ENCODE results near the gene SIT1.
"Not testable (repeated sequence)": the region's sequence is repeated elsewhere in the genome, so short reads cannot be mapped to it uniquely, and the experiment has no call there.

Gene SIT1

GRCh38 chr9:35645736-35646135 lies 5.0 kb downstream of the SIT1 start:
- not testable (repeated sequence) for H3K9me3 Mint-ChIP-seq; ATAC-seq (ENCODE audit: low read depth); H3K27me3 Mint-ChIP-seq; DNase-seq (ENCODE audit: low spot score in 2 of 2); H3K36me3 Mint-ChIP-seq
- Mint-ChIP-seq H3K27ac (peak overlapping the region; percentile 95), H3K4me1 (peaks cover 42% of the 10 kb centered on the region), H3K4me3 (peak overlapping the region; percentile 91)

- DNase-seq (ENCODE audit: low spot score in 2 of 2) (no peak), ATAC-seq (ENCODE audit: low read depth) (no peak)
- Mint-ChIP-seq H3K4me3 (no peak overlapping the region), H3K4me1 (peaks cover 41% of the 10 kb centered on the region), H3K9me3 (no peaks in the 10 kb centered on the region), H3K27ac (no peak overlapping the region), H3K36me3 (peaks cover 8% of the 10 kb centered on the region), H3K27me3 (no peaks in the 10 kb centered on the region)
These were observed 7.7 kb downstream of the SIT1 start for GRCh38 chr9:35643046-35643445.

GRCh38 chr9:35641478-35641877 lies 9.3 kb downstream of the SIT1 start:
- H3K27ac Mint-ChIP-seq = peak overlapping the region; percentile 55
- DNase-seq (ENCODE audit: low spot score in 2 of 2); H3K9me3 Mint-ChIP-seq; H3K27me3 Mint-ChIP-seq; H3K36me3 Mint-ChIP-seq; ATAC-seq (ENCODE audit: low read depth): not testable (repeated sequence)
- H3K4me3 Mint-ChIP-seq = peak overlapping the region; percentile 24
- peaks cover 49% of the 10 kb centered on the region for H3K4me1 Mint-ChIP-seq

- not testable (repeated sequence) for H3K27ac Mint-ChIP-seq; H3K27me3 Mint-ChIP-seq; H3K4me3 Mint-ChIP-seq; DNase-seq (ENCODE audit: low spot score in 2 of 2); H3K9me3 Mint-ChIP-seq; ATAC-seq (ENCODE audit: low read depth); H3K36me3 Mint-ChIP-seq
- peaks cover 55% of the 10 kb centered on the region for H3K4me1 Mint-ChIP-seq
These were observed 10.3 kb downstream of the SIT1 start for GRCh38 chr9:35640431-35640830.

GRCh38 chr9:35639631-35640030 lies 11.1 kb downstream of the SIT1 start:
- H3K4me1 Mint-ChIP-seq = peaks cover 57% of the 10 kb centered on the region
- H3K4me3 Mint-ChIP-seq = peak overlapping the region; percentile 14
- peaks cover 8% of the 10 kb centered on the region for H3K36me3 Mint-ChIP-seq
- ATAC-seq (ENCODE audit: low read depth) (no peak), DNase-seq (ENCODE audit: low spot score in 2 of 2) (no peak)
- H3K9me3 Mint-ChIP-seq = no peaks in the 10 kb centered on the region
- no peak overlapping the region for H3K27ac Mint-ChIP-seq
- no peaks in the 10 kb centered on the region for H3K27me3 Mint-ChIP-seq

GRCh38 chr9:35639225-35639624 lies 11.5 kb downstream of the SIT1 start:
- not testable (repeated sequence) for H3K36me3 Mint-ChIP-seq; H3K9me3 Mint-ChIP-seq; ATAC-seq (ENCODE audit: low read depth); H3K27me3 Mint-ChIP-seq; DNase-seq (ENCODE audit: low spot score in 2 of 2); H3K27ac Mint-ChIP-seq
- Mint-ChIP-seq H3K4me1 (peaks cover 58% of the 10 kb centered on the region), H3K4me3 (peak overlapping the region; percentile 14)

- not testable (repeated sequence) for ATAC-seq (ENCODE audit: low read depth); H3K36me3 Mint-ChIP-seq; H3K27ac Mint-ChIP-seq; H3K4me3 Mint-ChIP-seq; H3K9me3 Mint-ChIP-seq; DNase-seq (ENCODE audit: low spot score in 2 of 2); H3K27me3 Mint-ChIP-seq
- peaks cover 60% of the 10 kb centered on the region for H3K4me1 Mint-ChIP-seq
These were observed 12.0 kb downstream of the SIT1 start for GRCh38 chr9:35638751-35639150.

- not testable (repeated sequence) for H3K36me3 Mint-ChIP-seq; DNase-seq (ENCODE audit: low spot score in 2 of 2); ATAC-seq (ENCODE audit: low read depth); H3K27me3 Mint-ChIP-seq; H3K9me3 Mint-ChIP-seq
- H3K4me1 Mint-ChIP-seq = peaks cover 60% of the 10 kb centered on the region
- H3K4me3 Mint-ChIP-seq = peak overlapping the region; percentile 45
- H3K27ac Mint-ChIP-seq = peak overlapping the region; percentile 89
These were observed 13.2 kb downstream of the SIT1 start for GRCh38 chr9:35637427-35637955.

- Mint-ChIP-seq H3K4me1 (peaks cover 60% of the 10 kb centered on the region), H3K27ac (peak overlapping the region; percentile 89), H3K4me3 (peak overlapping the region; percentile 15)
- not testable (repeated sequence) for DNase-seq (ENCODE audit: low spot score in 2 of 2); H3K27me3 Mint-ChIP-seq; ATAC-seq (ENCODE audit: low read depth); H3K36me3 Mint-ChIP-seq; H3K9me3 Mint-ChIP-seq
These were observed 13.9 kb downstream of the SIT1 start for GRCh38 chr9:35636877-35637246.

GRCh38 chr9:35636135-35636876 lies 14.4 kb downstream of the SIT1 start:
- Mint-ChIP-seq H3K36me3 (peaks cover 5% of the 10 kb centered on the region), H3K27ac (peak overlapping the region; percentile 89), H3K9me3 (no peaks in the 10 kb centered on the region), H3K4me3 (peak overlapping the region; percentile 75), H3K4me1 (peaks cover 56% of the 10 kb centered on the region), H3K27me3 (no peaks in the 10 kb centered on the region)
- peak; percentile 81 for ATAC-seq (ENCODE audit: low read depth)
- DNase-seq (ENCODE audit: low spot score in 2 of 2) = no peak

- Mint-ChIP-seq H3K27ac (peak overlapping the region; percentile 89), H3K27me3 (no peaks in the 10 kb centered on the region), H3K36me3 (peaks cover 5% of the 10 kb centered on the region), H3K4me1 (peaks cover 50% of the 10 kb centered on the region), H3K9me3 (no peaks in the 10 kb centered on the region), H3K4me3 (peak overlapping the region; percentile 75)
- DNase-seq (ENCODE audit: low spot score in 2 of 2) (no peak), ATAC-seq (ENCODE audit: low read depth) (no peak)
These were observed 15.0 kb downstream of the SIT1 start for GRCh38 chr9:35635730-35636129.

GRCh38 chr9:35629597-35629996 lies 21.1 kb downstream of the SIT1 start:
- H3K27me3 Mint-ChIP-seq = no peaks in the 10 kb centered on the region
- H3K4me3 Mint-ChIP-seq = no peak overlapping the region
- ATAC-seq (ENCODE audit: low read depth) = no peak

GRCh38 chr9:35628389-35628991 lies 22.2 kb downstream of the SIT1 start:
- Mint-ChIP-seq H3K27me3 (no peaks in the 10 kb centered on the region), H3K4me3 (no peak overlapping the region), H3K36me3 (no peaks in the 10 kb centered on the region), H3K27ac (no peak overlapping the region), H3K4me1 (peaks cover 11% of the 10 kb centered on the region), H3K9me3 (no peaks in the 10 kb centered on the region)
- no peak for DNase-seq (ENCODE audit: low spot score in 2 of 2)
- ATAC-seq (ENCODE audit: low read depth) = no peak

More at GRCh38 chr9:35629597-35629996, 21.1 kb downstream of the SIT1 start:
- Mint-ChIP-seq H3K36me3 (no peaks in the 10 kb centered on the region), H3K9me3 (no peaks in the 10 kb centered on the region), H3K4me1 (peaks cover 17% of the 10 kb centered on the region), H3K27ac (no peak overlapping the region)
- DNase-seq (ENCODE audit: low spot score in 2 of 2) = no peak

GRCh38 chr9:35627575-35627974 lies 23.2 kb downstream of the SIT1 start:
- Mint-ChIP-seq H3K4me3 (no peak overlapping the region), H3K36me3 (no peaks in the 10 kb centered on the region), H3K9me3 (no peaks in the 10 kb centered on the region), H3K4me1 (peaks cover 11% of the 10 kb centered on the region), H3K27ac (no peak overlapping the region), H3K27me3 (no peaks in the 10 kb centered on the region)
- DNase-seq (ENCODE audit: low spot score in 2 of 2) (no peak), ATAC-seq (ENCODE audit: low read depth) (no peak)

All from memory B cell (primary cell).